ENCODE measurements around the gene SLC2A6. TPM values are rescaled to one million over a fixed set of nuclear protein-coding genes. Genes with fewer than 3 reads are reported as not detected.
A peak's percentile ranks its signal among the peaks of the same experiment; 100 is the strongest.

Gene SLC2A6
- total RNA-seq, 1 donor: 25.3 TPM

DNA sequence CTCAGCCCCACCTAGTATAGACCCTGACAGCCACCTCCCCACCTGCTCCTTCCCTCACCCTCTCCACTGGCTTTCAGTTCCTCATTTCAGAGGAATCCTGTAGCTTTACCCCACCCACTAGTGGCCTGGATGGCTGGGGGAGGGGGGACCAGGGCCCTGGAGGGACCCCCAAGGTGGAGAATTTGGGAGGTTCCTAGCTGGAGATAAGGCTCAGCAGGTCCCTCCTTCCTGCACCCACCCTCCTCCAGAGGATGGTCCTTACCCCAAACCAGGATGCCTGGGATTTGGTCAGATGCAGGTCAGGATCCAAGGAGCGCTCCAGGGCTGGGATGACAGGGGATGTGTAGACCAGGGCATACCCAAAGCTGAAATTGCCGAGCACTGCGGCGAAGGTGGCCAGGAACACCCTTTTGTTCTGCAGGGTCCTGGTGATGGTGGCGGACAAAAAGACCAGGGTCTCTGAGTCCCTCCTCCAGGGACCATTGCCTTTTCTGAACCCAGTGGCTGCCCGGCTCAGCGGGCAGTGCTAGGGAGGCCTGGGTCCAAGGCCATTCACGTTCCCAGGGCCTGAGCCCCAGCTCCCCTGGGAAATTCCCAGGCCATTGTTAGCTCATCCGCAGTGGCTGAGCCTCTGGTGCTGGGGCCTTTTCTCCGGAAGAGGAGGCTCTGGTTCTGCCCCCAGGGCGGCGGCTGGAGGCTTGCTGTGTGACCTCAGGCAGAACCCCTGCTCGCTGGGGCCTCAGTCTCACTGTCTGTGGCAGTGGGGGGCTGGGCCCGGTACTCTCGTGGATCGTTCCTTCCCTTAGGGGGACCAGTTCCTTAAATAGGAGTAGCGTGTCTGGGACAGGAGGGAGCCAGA lies 678 bp downstream of the SLC2A6 start:
- no peaks in the 10 kb centered on the region for H3K9me3 ChIP-seq (ENCODE audit: low read depth, low read length)
- H3K27me3 ChIP-seq (ENCODE audit: insufficient read depth, low read length): no peaks in the 10 kb centered on the region
- H3K79me2 ChIP-seq (ENCODE audit: insufficient read depth, low read length): peaks cover 11% of the 10 kb centered on the region
- peak; percentile 72 for DNase-seq (ENCODE audit: insufficient read length, low spot score, missing footprints)
- H4K20me1 ChIP-seq (ENCODE audit: insufficient read depth, low read length): peaks cover 2% of the 10 kb centered on the region
- H2AFZ ChIP-seq (ENCODE audit: low read length): peak overlapping the region; percentile 68
- no peak for TF ChIP-seq CTCF (IDR thresholded peaks at IDR 0.05; ENCODE audit: extremely low read depth, low read depth, low read length)
- peaks cover 5% of the 10 kb centered on the region for H3K36me3 ChIP-seq (ENCODE audit: insufficient read depth, low read length)
- peak overlapping the region; percentile 78 for H3K4me3 ChIP-seq (ENCODE audit: insufficient read depth, low read length)
- peak overlapping the region; percentile 37 for H3K27ac ChIP-seq (ENCODE audit: low read depth, low read length)
- H3K4me2 ChIP-seq (ENCODE audit: insufficient read depth, low read length): peak overlapping the region; percentile 92
- H3K4me1 ChIP-seq (ENCODE audit: insufficient read depth, low read length): peaks cover 13% of the 10 kb centered on the region

- H4K20me1 ChIP-seq (ENCODE audit: insufficient read depth, low read length): peaks cover 2% of the 10 kb centered on the region
- H3K36me3 ChIP-seq (ENCODE audit: insufficient read depth, low read length): peaks cover 5% of the 10 kb centered on the region
- no peak for TF ChIP-seq CTCF (IDR thresholded peaks at IDR 0.05; ENCODE audit: extremely low read depth, low read depth, low read length)
- no peaks in the 10 kb centered on the region for H3K9me3 ChIP-seq (ENCODE audit: low read depth, low read length)
- H3K4me2 ChIP-seq (ENCODE audit: insufficient read depth, low read length): no peak overlapping the region
- no peak overlapping the region for H3K4me3 ChIP-seq (ENCODE audit: insufficient read depth, low read length)
- H3K27me3 ChIP-seq (ENCODE audit: insufficient read depth, low read length): no peaks in the 10 kb centered on the region
- H2AFZ ChIP-seq (ENCODE audit: low read length): no peak overlapping the region
- H3K79me2 ChIP-seq (ENCODE audit: insufficient read depth, low read length): peaks cover 11% of the 10 kb centered on the region
- peaks cover 13% of the 10 kb centered on the region for H3K4me1 ChIP-seq (ENCODE audit: insufficient read depth, low read length)
- H3K27ac ChIP-seq (ENCODE audit: low read depth, low read length): no peak overlapping the region
- DNase-seq (ENCODE audit: insufficient read length, low spot score, missing footprints): no peak
Observed at GRCh38 chr9:133477461-133477860, 1.4 kb downstream of the SLC2A6 start.

- no peak for TF ChIP-seq CTCF (IDR thresholded peaks at IDR 0.05; ENCODE audit: extremely low read depth, low read depth, low read length)
- Histone ChIP-seq H3K36me3 (ENCODE audit: insufficient read depth, low read length) (peaks cover 5% of the 10 kb centered on the region), H3K9me3 (ENCODE audit: low read depth, low read length) (no peaks in the 10 kb centered on the region), H3K4me2 (ENCODE audit: insufficient read depth, low read length) (no peak overlapping the region), H2AFZ (ENCODE audit: low read length) (no peak overlapping the region), H3K4me3 (ENCODE audit: insufficient read depth, low read length) (no peak overlapping the region), H3K27me3 (ENCODE audit: insufficient read depth, low read length) (no peaks in the 10 kb centered on the region), H3K27ac (ENCODE audit: low read depth, low read length) (no peak overlapping the region), H3K79me2 (ENCODE audit: insufficient read depth, low read length) (peaks cover 11% of the 10 kb centered on the region), H3K4me1 (ENCODE audit: insufficient read depth, low read length) (peaks cover 13% of the 10 kb centered on the region), H4K20me1 (ENCODE audit: insufficient read depth, low read length) (peaks cover 2% of the 10 kb centered on the region)
- DNase-seq (ENCODE audit: insufficient read length, low spot score, missing footprints): no peak
Observed at GRCh38 chr9:133476941-133477340, 2.0 kb downstream of the SLC2A6 start.
